GM21360 (cell line): ENCODE measurements around the gene DNER.
"Not testable (repeated sequence)": the region's sequence is repeated elsewhere in the genome, so short reads cannot be mapped to it uniquely, and the experiment has no call there.

Source experiments
- ATAC-seq: cut with Tn5 transposase; IDR thresholded peaks from one replicate; pipeline ENCODE4 v1.9.1; 2021; ENCODE audit warnings: mild to moderate bottlenecking, moderate library complexity; ENCODE audit not compliant: unreplicated experiment

Gene DNER

GRCh38 chr2:229629039-229629438 is 85.3 kb downstream of the DNER start:
- no peak for ATAC-seq

- no peak for ATAC-seq
These were observed 86.6 kb downstream of the DNER start for GRCh38 chr2:229627728-229628127.

- ATAC-seq, result no peak
These were observed 91.6 kb downstream of the DNER start for GRCh38 chr2:229622495-229623355.

- ATAC-seq, result no peak
These were observed 93.6 kb downstream of the DNER start for GRCh38 chr2:229620759-229621158.

- ATAC-seq, result no peak
These were observed 94.1 kb downstream of the DNER start for GRCh38 chr2:229620289-229620688.

GRCh38 chr2:229616433-229616832 is 97.9 kb downstream of the DNER start:
- no peak for ATAC-seq

GRCh38 chr2:229614021-229614420 is 100.3 kb downstream of the DNER start:
- not testable (repeated sequence) for ATAC-seq

GRCh38 chr2:229612384-229612971 is 101.9 kb downstream of the DNER start:
- ATAC-seq, result no peak

GRCh38 chr2:229611360-229611759 is 103.0 kb downstream of the DNER start:
- no peak for ATAC-seq

GRCh38 chr2:229610872-229611271 is 103.5 kb downstream of the DNER start:
- ATAC-seq, result no peak

- no peak for ATAC-seq
These were observed 104.0 kb downstream of the DNER start for GRCh38 chr2:229610333-229610732.

- ATAC-seq, result no peak
These were observed 112.4 kb downstream of the DNER start for GRCh38 chr2:229601936-229602335.

- ATAC-seq, result no peak
These were observed 113.0 kb downstream of the DNER start for GRCh38 chr2:229601396-229601795.

- no peak for ATAC-seq
These were observed 116.1 kb downstream of the DNER start for GRCh38 chr2:229598227-229598626.

GRCh38 chr2:229596796-229597195 is 117.6 kb downstream of the DNER start:
- no peak for ATAC-seq

GRCh38 chr2:229591611-229592010 is 122.7 kb downstream of the DNER start:
- no peak for ATAC-seq

- ATAC-seq, result peak; percentile 96
These were observed 127.3 kb downstream of the DNER start for GRCh38 chr2:229586746-229587705.

GRCh38 chr2:229586012-229586411 is 128.3 kb downstream of the DNER start:
- ATAC-seq, result no peak

- no peak for ATAC-seq
These were observed 132.2 kb downstream of the DNER start for GRCh38 chr2:229582151-229582550.

- no peak for ATAC-seq
These were observed 136.1 kb downstream of the DNER start for GRCh38 chr2:229578052-229578846.
